Stimulated activated CD8-positive, alpha-beta memory T cell treated with anti-CD3 and anti-CD28 coated beads, Interleukin-7, amount 100 ng/mL, for 4 hours (primary cell): ENCODE results near the gene TMEM181.
"Not testable (repeated sequence)": the region's sequence is repeated elsewhere in the genome, so short reads cannot be mapped to it uniquely, and the experiment has no call there.

Source experiments
- DNase-seq, 2 donors: peaks; one replicate each; pipeline ENCODE4 v3.0.0-alpha.2; 2020; ENCODE audit warnings: low read depth in 2 of 2

TMEM181 gene

GRCh38 chr6:158536891-158537798 lies 22.7 kb upstream of the TMEM181 start:
- no peak for DNase-seq

DNA sequence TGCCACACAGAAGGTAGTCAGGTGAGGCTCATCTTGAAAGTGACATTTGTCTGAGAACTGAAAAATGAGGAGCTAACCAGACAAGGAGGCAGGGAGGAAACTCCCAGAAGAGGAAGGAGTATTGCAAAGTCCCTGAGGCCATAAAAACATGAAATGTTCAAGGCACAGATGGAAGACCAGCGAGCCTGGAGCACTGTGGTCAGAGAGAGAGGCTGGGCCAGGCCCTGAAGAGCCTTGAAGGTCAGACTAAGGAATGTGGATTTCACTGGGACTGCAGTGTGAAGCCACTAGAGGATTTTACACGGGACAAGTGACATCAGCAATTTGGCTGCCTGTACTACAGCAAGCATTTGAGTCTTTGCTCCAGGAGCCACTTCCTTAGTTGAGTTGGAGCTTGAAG lies 21.1 kb upstream of the TMEM181 start:
- DNase-seq, result no peak

DNA sequence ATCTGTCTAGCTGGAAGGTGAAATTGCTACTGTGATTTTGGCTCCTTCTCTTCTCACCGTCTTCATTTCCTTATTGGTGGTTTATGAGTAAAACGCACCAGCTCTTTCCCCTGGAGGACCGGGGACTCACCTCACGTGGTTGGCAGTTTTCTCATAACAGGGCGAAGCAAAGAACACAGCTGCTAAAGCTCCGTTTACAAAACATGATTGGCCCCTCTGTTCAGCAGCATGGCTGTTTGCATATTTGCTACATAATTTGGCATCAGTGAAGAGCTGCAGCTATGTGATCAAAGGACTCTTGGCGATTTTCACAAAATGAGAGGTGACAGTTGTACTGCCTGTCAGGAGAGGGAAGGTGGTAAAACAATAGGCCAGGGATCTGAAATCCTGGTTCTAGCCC lies 20.5 kb upstream of the TMEM181 start:
- no peak for DNase-seq

DNA sequence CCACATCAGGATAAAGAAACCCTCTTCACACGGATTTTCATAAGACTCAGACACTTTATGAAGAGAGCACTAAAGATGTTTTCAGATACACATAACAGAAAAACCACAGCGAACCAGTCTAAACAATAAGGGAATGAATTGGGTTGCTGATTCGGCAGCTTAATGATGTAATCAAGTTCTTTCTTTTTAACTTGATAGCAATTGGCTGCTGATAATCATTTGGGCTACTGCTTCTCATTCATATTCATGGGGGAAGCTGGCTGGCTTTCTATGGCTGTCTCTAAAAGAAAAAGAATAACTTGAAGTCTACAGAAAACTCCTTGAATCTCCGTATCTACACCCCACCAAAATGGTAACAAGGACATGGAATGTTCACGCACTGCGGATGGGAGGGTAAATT lies 20.0 kb upstream of the TMEM181 start:
- DNase-seq, result no peak

DNA sequence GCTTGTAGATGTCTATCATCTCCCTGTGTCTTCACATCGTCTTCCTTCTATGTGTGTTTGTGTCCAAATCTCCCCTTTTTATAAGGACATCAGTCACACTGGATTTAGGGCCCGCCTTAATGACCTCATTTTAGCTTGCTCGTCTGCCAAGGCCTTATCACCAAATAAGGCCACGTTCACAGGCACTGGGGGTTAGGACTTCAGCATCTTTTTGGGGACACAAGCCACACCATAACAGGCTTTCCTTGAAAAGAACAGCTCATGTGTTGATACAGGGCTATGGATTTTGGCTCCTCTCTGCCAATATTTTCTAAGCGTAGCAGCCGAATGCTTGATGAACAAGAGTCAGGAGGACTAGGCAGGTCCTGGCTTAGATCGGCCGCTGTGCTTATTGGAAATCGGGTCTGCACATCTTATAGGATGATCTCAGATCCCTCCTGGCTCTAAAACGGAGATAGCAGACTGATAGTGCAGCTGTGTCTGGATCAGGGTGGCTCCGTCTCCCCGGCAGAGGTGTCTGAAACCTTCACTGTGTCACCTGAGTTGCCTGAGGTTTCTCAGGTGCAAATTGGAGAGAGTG lies 16.2 kb upstream of the TMEM181 start:
- no peak for DNase-seq

- no peak for DNase-seq
These were observed 15.5 kb upstream of the TMEM181 start for GRCh38 chr6:158544428-158544827.

DNA sequence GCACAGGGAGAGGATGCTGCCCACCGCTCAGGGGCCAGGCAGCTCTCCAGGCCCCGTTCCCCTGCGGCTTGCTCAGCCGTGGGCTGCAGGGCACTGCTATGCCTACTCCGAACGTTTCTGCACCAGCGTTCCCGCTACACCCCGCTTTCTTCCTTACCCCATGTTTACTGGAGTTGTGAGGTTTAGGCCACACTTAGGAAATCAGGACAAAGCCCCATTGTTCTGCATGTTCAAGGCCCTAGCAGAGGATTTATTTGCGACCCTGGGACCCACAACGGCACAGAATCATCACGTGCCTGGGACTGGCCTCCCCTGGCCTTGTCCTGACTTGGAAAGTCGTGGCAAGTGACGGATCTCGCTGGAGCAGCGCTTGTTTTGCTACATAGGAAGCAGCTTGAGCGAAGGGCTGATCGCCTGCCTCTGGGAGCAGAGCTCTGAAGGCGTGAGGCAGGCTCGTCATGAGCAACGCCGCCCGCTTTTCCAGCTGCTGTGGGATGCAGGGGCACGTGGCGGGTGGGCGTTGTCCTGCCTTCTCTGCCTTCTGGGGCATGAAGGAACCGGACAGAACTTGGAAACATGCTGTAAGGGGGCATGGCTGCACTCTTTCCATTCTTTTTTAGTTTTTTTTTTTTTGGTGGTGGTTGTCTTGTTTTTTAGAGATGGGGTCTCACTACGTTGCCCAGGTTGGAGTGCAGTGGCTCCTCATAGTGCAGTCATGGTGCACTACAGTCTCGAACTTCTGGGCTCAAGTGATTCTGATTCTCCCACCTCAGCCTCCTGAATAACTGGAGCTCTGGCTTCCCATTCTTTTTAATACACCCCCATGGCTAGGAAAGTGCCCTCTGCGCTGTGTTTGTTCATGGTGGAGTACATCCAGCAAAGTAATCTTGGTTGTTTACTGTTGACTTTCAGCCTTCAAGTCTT lies 14.6 kb upstream of the TMEM181 start:
- DNase-seq, result no peak

GRCh38 chr6:158548418-158549161 lies 11.3 kb upstream of the TMEM181 start:
- DNase-seq, result no peak

DNA sequence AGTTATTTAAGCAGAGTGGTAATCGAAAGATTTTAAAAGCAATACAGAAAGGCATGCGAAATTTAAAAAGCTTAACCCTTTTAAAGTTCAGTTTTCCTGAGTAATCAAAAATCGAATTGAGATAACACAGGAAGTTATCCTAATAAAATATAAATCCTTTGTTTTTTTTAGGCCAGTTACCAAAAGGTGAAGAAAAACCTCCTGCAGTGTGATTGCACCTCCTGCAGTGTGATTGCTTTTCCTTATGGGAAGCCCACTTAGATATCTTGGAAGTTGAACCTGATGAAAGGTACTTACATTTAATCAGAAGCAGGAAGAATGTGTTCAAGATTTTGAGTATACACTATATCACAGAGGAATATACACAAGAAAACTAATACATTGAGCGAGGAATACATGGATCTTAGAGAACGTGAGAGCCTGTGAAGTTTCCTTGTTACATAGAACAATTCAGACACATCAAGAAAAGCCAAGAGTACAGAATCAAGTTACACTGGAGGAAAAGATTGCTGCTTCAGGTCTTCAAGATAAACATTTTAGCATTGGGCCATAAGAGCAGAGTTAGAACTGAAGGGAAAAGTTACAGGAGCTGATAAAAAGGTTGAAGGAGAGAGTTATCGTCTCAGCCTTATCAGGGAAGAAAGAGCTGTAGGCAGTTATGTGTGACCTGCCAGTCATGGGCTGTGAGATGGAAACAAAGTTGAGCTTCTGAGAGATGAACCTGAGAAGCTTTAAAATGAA lies 7.7 kb upstream of the TMEM181 start:
- no peak for DNase-seq

DNA sequence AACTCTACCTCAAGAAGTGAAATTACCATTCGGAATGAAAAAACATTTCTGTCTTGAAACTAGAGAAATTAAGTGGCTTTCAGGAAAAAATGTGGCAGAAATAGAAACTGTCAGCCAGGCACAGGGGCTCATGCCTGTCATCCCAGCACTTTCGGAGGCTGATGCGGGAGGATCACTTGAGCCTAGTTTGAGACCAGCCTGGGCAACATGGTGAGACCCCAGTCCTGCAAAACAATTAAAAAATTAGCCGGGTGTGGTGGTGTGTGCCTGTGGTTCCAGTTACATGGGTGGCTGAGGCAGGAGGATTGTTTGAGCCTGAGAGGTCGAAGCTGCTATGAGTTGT lies 7.1 kb upstream of the TMEM181 start:
- DNase-seq, result no peak

DNA sequence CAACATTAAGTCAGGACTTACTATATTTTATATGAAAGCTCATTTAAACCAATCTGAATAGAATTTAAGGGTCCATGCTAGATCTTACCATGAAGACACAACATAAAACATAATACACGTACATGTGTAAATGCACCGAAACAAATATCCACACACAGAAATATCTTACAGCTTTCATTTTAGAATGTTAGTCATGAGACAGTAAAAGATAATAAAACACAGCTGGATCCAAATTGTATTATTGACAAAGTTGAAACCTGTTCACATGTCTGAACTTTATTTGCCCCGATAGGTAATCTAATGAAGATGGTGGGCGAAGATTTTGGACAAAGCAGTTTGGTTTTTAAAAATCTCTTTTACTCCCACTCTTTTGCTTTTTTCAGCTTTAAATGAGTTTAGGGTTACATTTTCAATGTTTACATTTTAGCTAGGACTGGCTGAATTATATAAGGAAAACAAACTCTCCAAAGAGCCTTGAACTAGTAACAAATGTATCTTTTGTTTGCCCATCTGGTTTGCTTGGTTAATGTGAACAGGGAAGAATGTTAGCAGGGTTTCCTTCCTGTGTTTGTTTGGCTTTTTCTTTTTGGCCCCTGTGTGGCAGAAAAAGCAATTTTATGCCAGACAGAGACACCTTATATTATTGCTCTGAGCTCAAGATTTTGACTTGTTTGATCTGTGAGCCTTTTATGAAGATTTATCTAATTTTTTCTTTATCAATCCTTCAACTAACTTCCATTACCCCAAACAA lies 5.1 kb upstream of the TMEM181 start:
- no peak for DNase-seq

GRCh38 chr6:158556113-158556512 lies 3.8 kb upstream of the TMEM181 start:
- DNase-seq, result no peak

DNA sequence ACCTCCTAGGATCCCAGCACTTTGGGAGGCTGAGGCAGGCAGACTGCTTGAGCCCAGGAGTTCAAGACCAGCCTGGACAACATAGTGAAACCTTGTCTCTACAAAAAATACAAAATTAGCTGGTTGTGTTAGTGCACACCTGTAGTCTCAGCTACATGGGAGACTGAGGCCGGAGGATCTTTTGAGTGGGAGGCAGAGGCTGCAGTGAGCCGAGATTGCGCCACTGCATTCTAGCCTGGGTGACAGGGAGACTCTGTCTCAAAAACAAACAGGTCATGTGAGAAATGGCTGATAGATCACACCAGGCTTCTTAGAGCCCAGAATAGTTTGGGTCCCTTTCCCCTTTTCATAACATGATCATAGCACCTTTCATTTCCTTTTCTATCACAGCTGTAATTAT lies 2.8 kb upstream of the TMEM181 start:
- DNase-seq, result not testable (repeated sequence)

GRCh38 chr6:158557927-158558326 lies 2.0 kb upstream of the TMEM181 start:
- DNase-seq, result no peak

DNA sequence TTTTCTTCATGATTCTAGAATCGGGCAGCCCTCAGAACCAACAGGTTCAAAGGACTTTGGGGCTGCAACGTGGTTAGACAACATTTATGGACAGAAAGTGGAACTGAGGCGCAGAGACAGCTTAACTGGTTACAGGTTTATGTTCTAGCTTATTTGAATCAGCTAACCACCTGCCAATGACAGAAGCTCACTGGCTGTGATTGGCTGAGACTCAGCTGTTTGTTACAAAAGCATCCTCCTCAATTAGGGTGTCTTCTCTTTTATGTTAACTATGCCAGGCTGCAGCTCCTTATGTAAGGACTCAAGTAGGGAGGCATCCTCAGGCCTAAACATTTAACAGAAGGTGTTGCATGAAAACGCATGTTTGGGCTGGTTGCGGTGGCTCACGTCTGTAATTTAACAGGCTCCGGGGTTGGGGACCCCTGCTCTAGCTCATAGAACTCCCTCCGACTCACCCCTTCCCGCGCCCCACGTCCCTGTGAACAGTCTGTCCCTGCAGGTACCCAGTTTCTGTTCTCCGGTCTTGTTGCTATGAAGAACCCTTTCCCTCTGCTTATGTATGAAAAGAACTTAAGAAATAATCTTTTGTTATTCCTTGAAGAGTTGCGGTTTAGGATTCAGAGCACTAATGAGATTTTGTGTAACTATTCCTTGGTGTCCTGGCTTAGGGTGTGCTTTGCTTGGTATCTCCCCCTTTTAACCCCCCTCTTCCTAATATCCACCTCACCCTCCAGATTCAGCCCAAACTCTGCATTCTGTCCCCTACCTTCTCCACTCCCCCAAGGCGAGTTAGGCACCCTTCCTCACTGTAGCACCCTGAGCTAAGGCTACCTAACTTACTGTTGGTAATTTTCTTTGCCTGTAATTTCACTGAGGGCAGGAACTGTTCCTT lies 1.2 kb upstream of the TMEM181 start:
- no peak for DNase-seq

DNA sequence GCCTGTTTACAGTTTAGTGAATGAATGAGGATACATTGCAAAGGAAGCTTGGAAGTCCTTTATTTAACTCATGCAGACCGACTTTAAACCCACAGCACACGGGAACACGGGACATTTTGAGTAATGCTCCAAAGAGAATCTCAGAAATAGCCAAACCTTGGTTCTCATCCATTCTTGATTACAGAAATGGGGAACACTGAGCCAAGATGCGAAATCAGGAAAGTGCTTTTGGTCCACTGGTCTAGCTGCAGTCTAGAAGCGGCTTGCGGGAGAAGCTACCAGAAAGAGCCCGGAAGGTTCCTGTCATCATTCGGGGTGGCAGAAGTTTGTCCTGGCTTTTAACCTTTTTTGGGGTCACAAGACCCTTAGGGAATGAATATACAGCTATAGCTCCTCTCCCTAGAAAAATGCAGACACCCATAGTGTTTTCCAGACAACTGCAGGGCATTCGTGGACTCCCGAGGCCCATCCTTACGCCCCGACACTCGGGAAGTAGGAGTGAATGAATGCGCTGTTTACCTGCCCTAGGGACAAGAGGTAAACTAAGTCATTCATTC lies 475 bp upstream of the TMEM181 start:
- DNase-seq, result no peak

- no peak for DNase-seq
These were observed 987 bp downstream of the TMEM181 start for GRCh38 chr6:158560836-158561320.

GRCh38 chr6:158561321-158561884 lies 1.5 kb downstream of the TMEM181 start:
- no peak for DNase-seq
